DMS53 treated with DMSO at 0.1 percent for 48 hours (cell line): ENCODE data around the gene CARD10.

Experiments
- DNase-seq: peaks from one replicate; lab custom pipeline; 2025; ENCODE audit not compliant: unreplicated experiment; lab: John Stamatoyannopoulos, UW

The CARD10 gene

DNA sequence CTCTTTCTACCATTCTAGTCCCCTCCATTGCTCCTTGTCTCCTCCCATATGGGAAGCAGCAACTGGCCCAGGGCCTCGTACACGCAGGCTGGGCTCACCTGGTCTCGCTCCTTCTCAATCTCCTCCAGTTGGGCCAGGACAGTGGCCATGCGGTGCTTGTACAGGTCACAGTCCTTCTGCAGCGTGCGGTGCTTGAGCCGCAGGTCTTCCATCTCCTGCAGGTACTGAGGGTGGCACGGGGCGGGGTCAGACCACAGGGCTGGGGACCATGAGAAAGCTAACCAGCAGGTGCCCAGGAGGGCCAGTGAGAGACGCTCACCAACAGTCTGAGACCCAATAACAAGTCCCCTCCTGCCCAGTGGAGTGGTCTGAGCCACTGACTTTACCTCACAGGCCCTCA, 11.5 kb downstream of the CARD10 start:
- DNase-seq = no peak

DNA sequence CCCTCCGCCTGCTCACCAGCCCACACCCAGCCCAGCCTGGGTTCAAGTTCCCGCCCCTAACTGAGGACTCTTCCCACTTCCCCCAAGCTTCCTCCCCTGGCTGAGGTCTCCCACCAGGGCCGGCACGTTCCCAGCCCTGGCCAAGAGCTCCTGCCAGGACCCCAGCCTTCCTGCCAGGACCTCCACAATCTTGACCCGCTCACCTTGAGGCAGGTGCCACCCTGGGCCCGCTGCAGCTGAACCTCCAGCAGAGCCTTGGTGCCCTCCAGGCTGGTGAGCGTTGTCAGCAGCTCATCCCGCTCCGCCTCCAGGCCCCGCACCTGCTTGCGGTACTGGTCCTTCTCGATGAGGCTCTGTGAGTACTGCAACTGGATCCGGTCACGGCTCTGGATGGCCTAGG, 13.2 kb downstream of the CARD10 start:
- DNase-seq = no peak

DNA sequence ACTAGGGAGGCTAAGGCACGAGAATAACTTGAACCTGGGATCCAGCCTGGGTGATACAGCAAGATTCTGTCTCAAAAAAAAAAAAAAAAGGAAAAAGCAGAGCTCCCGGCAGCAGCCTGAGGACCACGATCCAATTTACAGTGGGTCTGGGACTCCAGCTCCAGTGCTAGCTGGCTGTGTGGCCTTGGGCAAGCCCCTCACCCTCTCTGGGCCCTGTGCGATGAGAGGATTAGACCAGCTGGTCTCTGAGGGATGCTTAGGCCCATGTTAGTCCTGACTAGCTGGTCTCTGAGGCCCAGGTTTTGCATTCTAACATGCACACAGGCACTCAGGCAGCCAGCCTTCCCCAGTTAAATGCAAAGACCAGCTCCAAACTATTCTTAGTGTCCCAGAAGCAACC, 13.7 kb downstream of the CARD10 start:
- DNase-seq = no peak

DNA sequence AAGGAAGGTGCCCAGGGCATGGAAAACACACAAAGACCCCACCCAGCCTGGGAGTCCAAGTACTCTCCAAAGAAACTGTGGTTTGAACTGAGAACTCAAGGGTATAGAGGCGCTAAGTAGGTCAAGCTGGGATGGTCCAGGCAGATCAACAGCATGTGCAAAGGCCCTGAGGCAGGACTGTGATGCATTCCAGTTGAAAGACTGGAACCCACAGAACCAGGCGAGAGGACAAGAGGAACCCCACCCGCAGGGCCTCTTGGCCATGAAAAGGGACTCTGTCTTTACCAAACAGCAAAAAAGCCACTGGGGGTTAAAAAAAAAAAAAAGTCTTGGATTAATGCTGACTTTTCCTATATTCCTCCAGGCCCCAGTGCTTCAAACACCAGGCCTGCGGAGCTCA, 14.3 kb downstream of the CARD10 start:
- no peak for DNase-seq

DNA sequence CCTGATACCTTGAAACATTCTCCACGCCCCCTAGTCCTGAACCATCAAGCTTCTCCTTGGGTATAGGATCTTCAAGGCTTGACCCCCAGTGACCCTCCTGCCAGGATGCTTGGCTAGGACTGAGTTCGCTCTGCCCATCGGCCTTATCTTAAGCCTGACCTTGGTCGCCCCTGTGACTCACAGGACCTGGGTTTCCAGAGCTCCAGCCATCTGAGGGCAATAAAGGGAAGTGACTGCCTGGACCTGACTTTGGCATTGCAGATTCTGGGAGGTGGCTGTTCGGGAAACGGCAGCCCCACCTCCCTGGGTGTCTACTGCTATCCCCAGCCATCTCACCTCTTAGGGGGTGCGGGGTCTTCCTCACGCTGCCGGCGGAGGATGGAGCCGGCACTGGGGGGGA, 15.4 kb downstream of the CARD10 start:
- DNase-seq = no peak

DNA sequence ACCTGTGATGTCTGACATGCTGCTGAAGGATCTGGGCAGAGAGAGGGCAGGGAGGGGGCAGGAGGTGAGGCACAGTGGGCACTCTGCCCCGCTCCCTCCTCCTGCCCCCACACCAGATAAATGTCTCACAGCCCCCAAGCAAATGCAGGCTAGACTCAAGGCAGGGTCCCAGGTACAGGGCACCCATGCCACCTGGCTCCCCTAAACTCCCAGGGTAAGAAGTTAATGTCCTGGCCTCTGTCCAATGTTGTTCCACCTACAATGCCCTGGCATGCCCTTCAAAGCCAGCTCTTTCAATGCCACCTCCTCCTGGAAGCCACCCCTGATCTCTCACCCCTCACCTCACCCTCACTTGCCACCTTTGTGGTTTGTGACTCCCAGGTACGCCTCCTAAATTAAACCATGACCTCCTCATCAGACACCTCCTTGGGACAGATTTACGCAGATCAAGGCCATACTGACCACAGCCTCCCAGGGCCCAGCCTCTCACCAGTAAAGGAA, 16.0 kb downstream of the CARD10 start:
- no peak for DNase-seq

DNA sequence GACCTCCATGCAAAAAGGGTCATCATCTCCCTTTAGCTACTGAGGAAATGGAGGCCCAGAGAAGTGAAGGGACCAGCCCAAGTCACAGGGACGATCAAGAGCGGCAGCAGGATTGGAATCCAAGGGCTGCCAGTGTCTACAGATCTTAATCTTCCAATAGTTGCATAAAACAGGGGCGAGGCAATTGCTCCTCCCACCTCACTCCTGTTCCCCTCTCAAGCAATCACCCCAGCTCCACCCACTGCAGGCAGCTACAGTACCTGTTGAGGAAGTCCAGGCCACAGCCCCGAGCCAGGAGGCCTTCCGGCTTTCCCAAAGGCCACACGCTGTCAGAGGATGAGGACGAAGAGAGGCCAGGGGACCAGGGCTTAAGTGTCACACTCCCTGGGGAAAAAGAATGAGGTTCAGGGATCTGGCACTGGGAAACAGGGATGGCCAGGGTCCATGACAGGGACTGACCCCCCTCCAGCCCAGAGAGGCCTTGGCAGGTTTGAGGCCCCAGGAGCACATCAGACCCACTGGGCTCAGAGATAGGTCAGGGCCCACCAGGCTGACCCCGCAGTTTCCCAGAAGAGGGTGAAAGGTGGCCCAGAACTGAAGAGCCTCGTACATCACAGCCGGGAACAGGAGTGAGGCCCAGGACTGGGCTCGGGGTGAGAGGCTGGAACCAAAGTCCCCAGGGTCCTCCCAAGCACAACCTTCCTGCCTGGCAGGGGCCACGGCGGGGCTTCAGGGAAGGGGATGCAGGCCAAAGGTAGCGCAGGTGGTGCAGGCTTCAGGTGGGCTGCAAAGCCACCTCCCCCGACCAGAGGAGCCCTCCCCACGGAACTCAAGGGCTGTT, 16.7 kb downstream of the CARD10 start:
- DNase-seq = no peak

DNA sequence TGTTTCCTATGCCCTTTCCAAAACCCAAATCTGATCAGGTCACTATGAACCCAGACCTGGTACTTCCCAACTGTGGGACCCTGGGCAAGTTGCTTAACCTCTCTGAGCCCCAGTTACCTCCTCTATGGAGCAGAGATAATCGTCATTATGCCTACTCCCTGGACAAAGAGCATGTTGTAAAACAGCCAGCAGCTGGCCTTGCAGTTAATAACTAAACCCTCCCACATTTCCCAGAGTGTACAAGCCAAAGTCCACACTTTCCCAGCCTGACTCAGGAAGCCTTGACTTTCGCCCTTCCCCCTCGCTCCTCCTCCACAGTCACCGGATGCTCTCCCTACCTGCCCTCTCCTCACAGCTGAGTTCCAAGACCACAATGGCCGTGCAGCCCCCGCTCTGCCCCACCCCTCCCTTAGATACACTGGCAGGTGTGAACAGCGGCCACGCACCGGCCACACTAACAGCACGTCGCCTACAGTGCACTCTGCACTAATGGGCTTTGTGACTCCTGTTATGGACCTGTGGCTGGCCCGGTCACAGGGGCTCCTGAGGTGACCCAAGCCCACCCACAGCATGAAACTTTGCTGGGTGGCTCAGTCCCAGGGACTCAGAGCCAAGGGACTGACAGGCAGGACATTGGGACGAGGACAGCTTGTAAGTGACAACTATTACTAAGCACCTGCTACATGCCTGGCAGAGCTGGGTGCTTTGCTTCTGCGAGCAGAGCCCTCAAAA, 17.4 kb downstream of the CARD10 start:
- peak; percentile 73 for DNase-seq

DNA sequence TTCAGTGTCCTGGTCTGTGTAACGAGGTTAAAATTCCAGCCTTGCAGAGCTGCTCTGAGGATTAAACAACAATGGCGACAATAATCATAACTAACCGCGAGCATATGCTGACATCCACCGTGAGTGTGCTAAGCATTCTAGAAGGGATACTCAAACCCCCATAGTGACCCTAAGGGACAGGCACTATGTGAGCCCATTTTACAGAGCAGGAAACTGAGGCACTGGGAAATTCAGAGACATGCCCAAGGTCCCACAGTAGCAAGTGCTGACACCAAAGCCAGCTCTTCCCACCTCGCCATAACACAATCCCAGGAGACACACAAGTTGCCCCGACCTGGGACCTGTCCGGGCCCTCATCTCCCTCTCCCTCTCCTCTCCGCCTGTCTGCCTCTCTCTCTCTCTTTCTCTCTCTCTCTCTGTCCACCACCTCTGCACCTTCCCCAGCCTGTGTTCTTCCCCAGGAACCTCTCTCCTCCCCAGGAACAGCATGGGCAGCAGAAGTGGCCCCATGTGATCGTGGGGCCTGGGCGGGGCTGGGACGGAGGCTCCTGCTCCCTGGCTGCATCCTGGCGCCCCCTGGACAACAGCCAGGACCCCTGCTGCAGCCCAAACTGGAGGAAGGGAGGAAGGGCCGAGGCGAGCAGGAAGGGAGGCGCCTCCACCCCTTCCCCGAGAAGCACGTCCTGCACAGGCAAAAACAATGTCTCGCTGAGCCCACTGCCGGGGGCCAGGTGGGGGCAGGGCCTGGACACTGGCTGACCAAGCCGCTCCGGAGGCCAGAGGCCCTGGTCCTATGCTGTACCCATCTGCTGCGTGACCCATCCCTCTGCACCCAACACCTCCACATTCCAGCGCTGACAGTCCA, 18.2 kb downstream of the CARD10 start:
- no peak for DNase-seq

DNA sequence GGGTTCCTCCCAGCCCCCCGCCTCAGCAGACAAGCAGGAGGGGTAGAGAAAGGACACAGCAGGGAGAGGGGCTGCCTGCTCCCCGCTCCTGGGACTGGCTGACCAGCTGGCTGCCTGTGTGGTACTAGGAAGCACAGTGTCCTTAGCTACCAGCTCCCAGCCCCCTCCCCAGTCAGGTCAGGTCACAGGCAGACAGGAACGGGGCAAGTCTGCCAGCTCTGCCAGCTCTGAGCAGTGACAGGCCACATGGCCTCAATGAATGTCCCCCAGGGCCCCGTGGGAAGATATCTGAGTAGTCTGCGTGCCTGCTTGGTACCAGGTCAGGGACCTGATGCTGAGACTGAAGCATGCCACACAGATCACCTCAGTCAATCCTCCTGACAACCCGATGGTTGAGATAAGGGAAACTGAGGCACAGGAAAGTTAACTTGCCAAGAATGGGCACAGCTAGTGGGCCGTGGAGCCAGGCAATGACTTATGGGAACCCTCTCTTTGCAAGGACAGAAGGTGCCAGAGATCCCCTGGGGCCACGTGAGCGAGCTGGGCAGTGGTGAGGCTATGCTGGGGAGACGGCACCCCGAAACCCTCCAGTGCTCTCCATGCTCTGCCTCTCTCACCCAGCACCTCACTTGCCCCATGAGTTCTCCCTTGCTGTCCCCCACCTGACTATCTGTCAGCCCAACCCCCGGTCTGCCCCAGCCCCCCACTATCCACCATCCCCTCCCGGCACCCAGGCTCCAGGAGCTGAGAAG, 19.2 kb downstream of the CARD10 start:
- DNase-seq = no peak

DNA sequence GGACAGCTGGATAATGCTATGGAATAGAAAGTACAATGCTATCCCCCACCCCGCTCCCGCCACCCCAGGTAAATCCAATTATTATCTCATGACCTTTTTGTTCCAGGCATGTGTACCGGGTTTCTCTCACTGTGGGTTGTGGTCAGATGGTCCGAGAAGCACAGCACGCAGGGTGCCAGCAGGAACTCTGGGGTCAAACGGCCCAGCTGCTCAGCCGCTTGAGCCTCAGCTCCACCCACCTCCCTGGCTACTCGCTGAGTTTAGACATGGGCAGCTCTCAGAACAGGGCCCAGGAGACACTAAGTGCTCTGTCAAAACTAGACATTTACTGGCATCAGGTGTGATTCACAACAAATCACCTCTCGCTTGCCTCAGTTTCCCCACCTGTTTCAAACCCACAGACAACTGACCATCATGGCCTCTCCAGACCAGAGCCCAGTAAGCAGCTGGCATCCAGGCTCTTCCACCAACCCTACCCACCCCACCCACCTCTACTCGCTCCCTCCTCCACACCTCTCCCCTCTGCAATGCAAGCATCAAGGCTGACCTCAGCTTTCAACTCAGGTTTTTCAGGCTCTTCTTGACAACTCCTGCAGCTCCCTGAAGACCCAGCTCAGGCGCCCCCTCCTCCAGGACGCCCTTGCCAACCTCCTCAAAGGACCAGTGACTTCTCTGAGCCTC, 20.0 kb downstream of the CARD10 start:
- no peak for DNase-seq

DNA sequence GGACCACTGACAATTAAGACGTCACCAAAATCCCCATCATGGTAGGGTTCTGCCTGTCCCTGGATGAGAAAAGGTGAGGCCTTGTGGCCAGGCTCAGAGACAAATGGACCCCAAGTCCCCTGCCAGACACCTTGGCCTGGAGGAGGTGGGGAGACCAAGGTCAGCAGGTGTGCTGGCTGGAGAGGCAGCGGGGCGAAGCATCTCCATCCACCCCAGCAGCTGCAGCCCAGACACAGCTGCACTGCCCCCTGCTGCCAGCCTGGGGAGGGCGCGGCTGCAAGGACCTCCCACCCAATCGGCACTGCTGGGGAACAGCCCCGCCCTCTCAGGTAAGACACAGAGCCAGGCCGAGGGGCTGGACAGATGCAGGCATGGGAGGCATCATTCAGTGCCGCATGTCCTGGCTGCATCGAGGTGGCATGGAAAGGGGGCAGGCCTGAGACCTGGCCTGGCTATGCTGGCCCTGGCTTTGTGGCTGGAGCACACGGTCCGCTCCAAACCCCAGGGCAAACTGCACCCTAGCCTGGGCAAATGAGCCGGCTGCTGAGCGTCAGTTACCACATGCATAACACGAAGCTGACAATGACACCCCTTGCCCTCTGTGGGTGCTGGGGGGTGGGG, 20.8 kb downstream of the CARD10 start:
- DNase-seq = no peak

DNA sequence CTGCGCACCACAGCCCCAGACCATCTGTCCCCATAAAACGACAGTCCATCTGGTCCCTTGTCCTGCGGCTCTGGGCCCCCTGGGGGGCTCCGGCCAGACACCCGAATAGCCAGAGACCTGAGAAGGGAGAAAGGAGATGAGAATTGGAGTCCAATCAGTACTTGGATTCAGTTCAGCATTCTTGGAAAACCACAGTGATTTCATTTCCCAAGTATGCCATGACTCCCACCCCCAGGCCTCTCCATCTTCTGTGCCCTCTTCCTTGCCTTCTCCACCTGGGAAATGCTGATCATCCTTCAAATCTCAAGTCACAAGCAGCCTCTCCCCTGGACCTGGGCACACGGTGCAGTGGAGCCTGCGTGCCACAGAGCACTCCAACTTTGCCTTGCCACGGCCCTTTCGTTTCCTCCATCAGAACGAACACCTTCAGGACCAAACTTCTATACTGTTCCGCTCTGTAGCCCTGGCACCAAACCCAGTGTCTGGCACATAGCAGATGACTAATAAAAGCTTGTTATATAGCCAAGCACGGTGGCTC, 22.1 kb downstream of the CARD10 start:
- no peak for DNase-seq

DNA sequence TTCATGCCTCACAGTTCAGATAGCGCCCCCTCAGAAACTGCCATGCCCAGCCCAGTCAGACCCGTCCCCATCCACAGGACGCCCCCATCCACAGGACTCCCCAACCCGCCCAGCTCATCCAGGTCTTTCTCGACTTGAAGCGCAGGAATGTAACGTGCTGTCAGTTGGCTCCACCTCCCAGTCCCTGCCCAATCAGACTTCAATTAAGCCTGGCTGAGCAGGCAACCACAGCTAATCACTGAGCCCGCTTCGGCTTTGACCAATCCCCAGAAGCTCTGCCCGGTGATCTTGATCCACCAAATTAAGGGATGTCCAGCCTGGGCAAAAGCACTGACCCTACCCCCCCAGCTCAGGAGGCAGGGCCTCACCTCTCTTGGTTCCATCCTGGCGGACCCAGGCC, 22.6 kb downstream of the CARD10 start:
- no peak for DNase-seq

DNA sequence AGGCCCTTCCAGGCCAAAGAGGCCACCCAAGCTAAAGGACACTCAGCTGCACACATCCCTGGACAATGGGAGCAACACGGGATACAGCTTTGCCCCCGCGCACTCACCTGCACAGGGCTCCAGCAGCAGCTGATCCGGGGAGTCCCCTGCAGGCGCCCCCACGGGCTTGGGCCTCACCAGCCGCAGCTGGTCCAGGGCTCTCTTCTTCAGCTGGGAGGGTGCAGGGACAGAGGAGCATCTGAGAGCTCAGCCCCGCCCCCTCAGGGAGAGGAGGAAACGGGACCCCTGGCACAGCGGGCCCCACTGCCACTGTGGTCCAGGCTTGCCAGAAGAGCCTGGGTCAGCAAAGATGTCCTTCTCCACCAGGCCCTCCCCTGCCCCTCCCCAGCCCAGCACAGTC, 25.2 kb downstream of the CARD10 start:
- DNase-seq = no peak

DNA sequence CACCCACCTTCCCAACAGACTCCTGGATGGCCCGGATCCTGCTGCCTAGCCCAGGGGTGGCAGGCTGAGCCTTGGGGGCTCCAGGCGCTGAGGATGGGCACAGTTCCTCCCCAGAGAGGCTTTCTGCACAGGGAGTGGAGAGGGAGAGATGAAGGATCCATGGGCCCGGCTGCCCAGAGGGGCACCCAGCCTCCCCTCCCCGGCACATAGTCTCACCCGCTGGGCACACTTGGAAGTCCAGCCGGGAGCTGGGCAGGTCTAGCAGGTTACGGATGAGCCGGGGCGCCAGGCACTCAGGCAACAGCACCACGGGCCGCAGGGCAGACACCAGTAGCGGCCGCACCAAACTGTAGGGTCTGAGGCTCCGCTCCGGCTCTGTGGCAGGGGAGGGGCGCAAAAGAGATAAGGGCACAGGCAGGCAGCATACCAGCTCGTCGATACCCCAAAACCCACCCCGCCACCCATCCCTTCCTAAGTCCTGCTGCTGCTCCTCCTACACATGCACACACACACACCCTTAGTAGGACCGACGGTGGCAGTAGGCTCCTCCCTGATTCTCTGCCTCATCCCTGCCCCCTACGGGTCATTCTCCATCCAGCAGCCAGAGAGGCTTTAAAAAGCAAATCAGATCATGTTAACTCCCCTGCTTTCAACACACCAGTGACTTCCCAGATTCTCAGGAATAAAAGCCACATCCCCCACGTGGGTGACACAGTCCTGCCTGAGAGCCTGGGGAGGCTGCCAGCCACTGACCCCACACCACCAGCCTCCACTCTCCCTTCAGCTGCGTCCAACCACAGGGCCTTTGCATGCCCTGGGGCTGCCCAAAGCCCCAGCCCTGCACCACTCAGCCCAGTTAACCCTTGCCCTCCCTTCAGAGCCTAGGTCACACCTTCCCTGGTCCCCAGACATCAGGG, 26.5 kb downstream of the CARD10 start:
- DNase-seq = no peak

DNA sequence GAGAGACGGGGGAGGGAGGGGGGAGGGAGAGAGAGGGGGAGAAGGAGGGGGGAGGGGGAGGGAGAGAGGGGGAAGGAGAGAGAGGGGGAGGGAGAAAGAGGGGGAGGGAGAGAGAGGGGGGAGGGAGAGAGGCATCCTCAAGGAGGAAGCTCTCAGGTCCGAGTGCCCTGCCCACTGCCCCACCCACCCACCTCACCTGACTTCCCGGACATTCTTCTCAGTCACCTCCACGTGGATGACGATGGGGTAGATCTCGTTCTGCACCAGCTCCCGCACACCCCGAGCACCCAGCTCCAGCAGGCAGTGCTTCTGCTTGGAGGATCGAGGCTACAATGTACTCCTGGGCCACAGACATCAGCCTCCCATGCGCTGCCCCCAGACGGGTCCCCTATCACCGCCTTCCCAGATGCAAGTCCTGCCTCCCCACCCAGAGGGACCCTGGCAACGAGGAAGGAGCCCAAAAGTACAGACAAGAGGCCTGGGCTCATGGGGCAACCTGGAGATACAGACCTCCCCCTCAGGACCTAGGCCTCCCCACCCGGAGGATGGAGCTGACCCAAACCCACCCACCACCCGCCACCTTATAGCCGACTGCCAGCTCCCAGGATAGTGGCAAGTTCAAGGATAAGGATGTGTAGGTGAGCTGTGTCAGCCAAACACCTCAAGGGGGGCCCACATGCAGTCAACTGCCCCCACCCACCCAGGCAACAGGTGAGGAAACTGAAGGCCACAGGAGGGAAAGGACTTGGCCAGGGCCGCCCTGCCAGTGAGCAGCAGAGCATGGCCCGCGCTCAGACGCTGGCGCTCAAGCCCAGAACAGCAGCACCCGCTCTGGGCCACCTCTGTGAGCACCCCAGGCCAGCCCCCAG, 27.4 kb downstream of the CARD10 start:
- DNase-seq = no peak
